Measurements from ENCODE around the gene DACT2.

Gene DACT2

DNA sequence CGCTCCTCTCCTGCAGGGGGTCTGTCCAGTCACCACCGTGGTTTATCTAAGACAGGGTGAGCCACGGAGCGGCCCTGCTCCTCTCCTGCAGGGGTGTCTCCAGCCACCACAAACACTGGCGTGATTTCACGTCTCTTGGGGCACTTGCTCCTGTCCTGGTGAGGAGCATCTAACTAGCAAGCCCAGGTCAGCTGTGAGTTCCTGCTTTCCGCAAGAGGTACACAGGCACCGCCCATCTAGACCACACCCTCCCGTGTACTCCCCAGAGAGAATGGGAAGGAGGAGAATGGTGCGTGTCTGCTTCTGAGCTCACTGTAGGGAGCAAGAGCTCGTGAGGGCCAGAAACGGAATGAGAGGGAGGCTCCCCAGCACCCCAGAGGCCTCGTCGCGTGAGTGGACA lies 40.7 kb downstream of the DACT2 start:
- no peak overlapping the region for H3K4me3 ChIP-seq (ENCODE audit: low read length)
- no peak for DNase-seq (ENCODE audit: low read depth)
- TF ChIP-seq, protein P1, sequence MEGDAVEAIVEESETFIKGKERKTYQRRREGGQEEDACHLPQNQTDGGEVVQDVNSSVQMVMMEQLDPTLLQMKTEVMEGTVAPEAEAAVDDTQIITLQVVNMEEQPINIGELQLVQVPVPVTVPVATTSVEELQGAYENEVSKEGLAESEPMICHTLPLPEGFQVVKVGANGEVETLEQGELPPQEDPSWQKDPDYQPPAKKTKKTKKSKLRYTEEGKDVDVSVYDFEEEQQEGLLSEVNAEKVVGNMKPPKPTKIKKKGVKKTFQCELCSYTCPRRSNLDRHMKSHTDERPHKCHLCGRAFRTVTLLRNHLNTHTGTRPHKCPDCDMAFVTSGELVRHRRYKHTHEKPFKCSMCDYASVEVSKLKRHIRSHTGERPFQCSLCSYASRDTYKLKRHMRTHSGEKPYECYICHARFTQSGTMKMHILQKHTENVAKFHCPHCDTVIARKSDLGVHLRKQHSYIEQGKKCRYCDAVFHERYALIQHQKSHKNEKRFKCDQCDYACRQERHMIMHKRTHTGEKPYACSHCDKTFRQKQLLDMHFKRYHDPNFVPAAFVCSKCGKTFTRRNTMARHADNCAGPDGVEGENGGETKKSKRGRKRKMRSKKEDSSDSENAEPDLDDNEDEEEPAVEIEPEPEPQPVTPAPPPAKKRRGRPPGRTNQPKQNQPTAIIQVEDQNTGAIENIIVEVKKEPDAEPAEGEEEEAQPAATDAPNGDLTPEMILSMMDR (conservative IDR thresholded peaks at IDR 0.05; ENCODE audit: low read length) = no peak

DNA sequence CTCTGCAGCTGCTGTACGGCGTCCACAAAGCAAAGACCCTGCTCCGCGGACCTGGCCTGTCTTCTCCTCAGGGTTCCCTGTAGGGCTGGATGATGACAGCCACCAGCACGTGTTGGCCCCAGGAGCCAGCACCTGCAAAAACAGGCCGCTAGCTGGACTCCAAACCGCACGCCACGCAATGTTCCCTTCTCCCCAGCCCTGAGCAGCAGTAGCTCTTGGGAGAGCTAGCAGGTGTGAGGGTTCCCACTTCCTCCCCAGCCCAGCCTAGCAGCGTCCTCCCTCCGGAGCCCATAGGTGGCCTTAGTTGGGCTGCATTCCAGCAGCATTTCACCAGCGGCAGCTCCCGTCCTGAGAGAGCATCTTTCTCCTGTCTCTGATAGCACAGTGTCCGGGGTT lies 42.3 kb downstream of the DACT2 start:
- TF ChIP-seq, protein P1 (conservative IDR thresholded peaks at IDR 0.05; ENCODE audit: low read length) = no peak
- no peak overlapping the region for H3K4me3 ChIP-seq (ENCODE audit: low read length)
- DNase-seq (ENCODE audit: low read depth) = no peak

DNA sequence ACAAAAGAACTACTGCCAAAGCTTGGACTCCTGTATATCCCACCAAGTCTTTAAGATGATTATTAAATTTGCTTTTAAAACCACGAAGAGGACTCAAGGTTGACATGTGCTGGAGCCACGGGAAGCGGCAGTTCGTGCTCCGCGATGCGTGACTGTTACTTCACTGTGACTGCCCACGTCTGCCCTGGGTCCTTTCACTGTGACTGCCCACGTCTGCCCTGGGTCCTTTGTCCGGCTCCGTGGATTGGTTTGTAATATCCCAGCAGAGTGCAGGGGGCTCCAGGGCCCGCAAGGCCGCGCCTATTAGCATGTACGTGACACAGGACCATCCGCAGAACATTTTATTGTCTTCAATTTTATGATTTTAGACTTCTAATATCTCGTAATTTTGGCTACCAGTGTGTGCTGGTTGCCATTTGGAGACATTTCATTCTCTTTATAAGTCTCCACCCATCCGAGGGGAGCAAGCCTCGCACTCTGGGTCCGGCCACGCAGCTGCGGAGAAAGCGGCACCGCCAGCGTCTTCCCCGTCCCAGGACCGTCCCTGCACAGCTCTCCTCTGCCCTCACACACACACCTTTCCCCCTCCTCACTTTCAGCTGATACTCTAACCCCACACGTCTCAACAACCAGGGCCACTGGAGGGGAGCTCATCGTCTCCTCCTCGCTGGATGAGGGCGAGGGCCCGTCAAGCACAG lies 42.9 kb downstream of the DACT2 start:
- no peak overlapping the region for H3K4me3 ChIP-seq (ENCODE audit: low read length)
- DNase-seq (ENCODE audit: low read depth) = no peak
- TF ChIP-seq, protein P1 (conservative IDR thresholded peaks at IDR 0.05; ENCODE audit: low read length) = no peak

DNA sequence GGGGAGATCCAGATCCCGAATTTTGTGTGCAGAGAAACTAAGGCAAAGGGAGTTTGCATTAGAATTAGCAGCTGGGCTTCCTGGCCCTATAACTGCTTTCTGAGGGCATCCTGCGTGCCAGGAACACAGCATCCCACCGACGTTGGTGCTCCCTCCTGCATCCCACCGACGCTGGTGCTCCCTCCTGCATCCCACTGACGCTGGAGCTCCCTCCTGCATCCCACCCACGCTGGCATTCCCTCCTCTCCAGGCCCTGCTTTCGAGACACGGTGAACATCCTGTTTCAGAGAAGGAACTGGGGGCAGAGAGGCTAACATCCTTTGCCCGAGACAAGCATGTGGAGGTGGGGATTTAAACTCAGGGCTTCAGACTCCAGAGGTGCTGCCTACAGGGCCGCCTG lies 44.4 kb downstream of the DACT2 start:
- H3K4me3 ChIP-seq (ENCODE audit: low read length) = no peak overlapping the region
- TF ChIP-seq, protein P1 (conservative IDR thresholded peaks at IDR 0.05; ENCODE audit: low read length) = no peak
- DNase-seq (ENCODE audit: low read depth) = no peak

DNA sequence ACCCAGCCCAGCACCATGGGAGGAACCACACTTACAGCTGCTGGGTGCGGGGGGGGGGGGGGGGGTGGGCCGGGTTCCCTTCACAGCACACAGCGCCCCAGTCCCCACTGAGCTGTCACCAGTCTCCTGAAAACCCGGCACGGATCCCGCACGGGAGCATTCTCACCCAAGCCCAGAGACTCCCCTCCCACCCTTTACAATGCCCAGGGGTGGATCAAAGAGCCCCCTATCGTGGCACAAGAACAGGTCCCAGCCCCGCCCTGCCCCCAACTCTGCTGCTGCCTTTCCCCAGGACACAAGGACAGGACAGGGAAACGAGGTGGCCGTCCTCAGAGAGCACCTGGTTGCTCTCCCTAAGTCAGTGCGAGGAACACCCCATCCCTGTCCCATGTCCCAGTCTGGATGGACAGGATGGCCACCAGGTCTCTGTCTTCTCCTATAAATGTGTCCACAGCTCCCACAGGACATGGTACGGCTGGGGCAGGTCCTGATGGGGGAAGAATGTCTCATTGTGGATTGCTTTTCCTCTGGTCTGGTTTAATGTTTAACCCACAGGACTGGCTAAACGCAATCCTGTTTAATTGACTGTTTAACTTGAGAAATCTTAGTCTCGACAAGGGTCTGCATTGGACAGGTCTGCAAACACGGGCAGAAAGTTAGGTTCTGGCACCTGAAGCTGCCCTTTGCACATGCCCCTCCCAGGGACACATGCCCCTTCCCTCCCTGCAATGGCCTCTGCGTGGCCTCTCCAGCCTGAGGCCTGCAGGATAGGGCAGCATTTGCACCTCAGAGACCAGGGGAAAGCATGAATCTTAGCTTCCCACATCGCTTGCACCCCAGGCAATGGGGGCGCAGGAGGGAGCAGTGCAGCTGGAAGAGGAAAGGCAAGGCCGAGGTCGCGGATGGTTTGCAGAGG lies 45.3 kb downstream of the DACT2 start:
- no peak overlapping the region for H3K4me3 ChIP-seq (ENCODE audit: low read length)
- no peak for DNase-seq (ENCODE audit: low read depth)
- TF ChIP-seq, protein P1 (conservative IDR thresholded peaks at IDR 0.05; ENCODE audit: low read length) = no peak

DNA sequence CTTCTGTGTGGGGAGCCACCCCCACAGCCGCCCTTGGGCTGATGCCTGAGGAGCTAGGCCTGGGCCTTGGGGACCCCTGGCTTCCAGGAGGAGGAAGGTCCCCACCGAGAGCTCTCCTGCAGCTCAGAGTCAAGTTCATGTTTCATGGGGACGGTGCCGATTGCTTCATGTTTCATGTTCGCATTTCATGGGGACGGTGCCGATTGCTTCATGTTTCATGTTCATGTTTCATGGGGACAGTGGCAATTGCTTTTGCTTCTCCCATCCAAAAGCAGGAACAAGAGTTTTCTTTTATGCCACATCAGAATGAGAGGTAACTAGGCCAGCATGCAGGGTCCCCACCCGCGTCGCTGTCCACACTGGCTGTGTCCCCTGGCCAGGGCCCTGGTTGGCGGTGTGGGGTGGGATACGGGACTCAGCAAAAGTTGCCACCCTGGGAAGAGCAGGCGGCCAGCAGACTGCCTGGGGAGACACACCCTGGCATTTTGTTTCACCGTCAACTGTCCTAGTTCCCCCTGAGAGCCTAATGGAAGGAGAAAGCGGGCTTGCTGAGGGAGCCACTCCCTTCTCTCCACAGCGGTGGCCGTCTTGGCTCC lies 46.0 kb downstream of the DACT2 start:
- no peak for DNase-seq (ENCODE audit: low read depth)
- TF ChIP-seq, protein P1 (conservative IDR thresholded peaks at IDR 0.05; ENCODE audit: low read length) = no peak
- H3K4me3 ChIP-seq (ENCODE audit: low read length) = no peak overlapping the region
